Liver (tissue), 9 donors: ENCODE measurements around the gene ADRM1. TPM values are rescaled to one million over a fixed set of nuclear protein-coding genes. Genes with fewer than 3 reads are reported as not detected.

Experiments used
- DNase-seq: peaks from one replicate; pipeline ENCODE4 v3.0.0-alpha.2; 2017; ENCODE audit warnings: low spot score
- H3K27ac ChIP-seq, 2 donors: one replicate each; pipeline ENCODE4 v1.7.0; 2013; ENCODE audit warnings: inconsistent platforms in 2 of 2, low read length in 2 of 2, control low read depth in 1 of 2, low read depth in 1 of 2, mild to moderate bottlenecking in 1 of 2
- H3K27me3 ChIP-seq, 4 donors: one replicate each; pipeline versions ENCODE4 v1.6.1 to v1.7.0; 2013; ENCODE audit warnings: low read length in 3 of 4, inconsistent platforms in 1 of 4, mild to moderate bottlenecking in 1 of 4, moderate library complexity in 1 of 4; ENCODE audit not compliant: control insufficient read depth in 4 of 4, insufficient read depth in 4 of 4
- H3K36me3 ChIP-seq, 4 donors: one replicate each; pipeline versions ENCODE4 v1.6.1 to v1.7.0; 2013; ENCODE audit warnings: low read length in 3 of 4, mild to moderate bottlenecking in 3 of 4, low read depth in 1 of 4, moderate library complexity in 1 of 4; ENCODE audit not compliant: control insufficient read depth in 4 of 4, insufficient read depth in 3 of 4
- H3K4me1 ChIP-seq, 4 donors: one replicate each; pipeline versions ENCODE4 v1.6.1 to v1.7.0; 2013; ENCODE audit warnings: low read length in 3 of 4, mild to moderate bottlenecking in 3 of 4, moderate library complexity in 1 of 4; ENCODE audit not compliant: control insufficient read depth in 4 of 4, insufficient read depth in 4 of 4
- H3K4me3 ChIP-seq, 3 donors: one replicate each; pipeline versions ENCODE4 v1.6.1 to v1.7.0; 2013; ENCODE audit warnings: low read length in 3 of 3, control low read depth in 1 of 3, low read depth in 1 of 3, mild to moderate bottlenecking in 1 of 3
- H3K9ac ChIP-seq, 2 donors: one replicate each; pipeline ENCODE4 v1.7.0; 2013; ENCODE audit warnings: low read length in 2 of 2, mild to moderate bottlenecking in 2 of 2, moderate library complexity in 2 of 2, control low read depth in 1 of 2, low read depth in 1 of 2
- H3K9me3 ChIP-seq, 4 donors: one replicate each; pipeline versions ENCODE4 v1.6.1 to v1.7.0; 2013; ENCODE audit warnings: low read length in 3 of 4; ENCODE audit not compliant: control insufficient read depth in 4 of 4
- EGR1 ChIP-seq, 2 donors: IDR thresholded peaks; 2 replicates each; pipeline ENCODE4 v1.6.1; 2016 to 2018; ENCODE audit warnings: antibody characterized with exemption in 2 of 2, low read depth in 2 of 2
- FOXA1 ChIP-seq: IDR thresholded peaks from 2 replicates; pipeline ENCODE4 v1.6.1; 2016; ENCODE audit warnings: antibody characterized with exemption
- FOXA2 ChIP-seq: IDR thresholded peaks from 2 replicates; pipeline ENCODE4 v1.6.1; 2016; ENCODE audit warnings: antibody characterized with exemption
- GABPA ChIP-seq, 2 donors: IDR thresholded peaks in 1 of 2; conservative IDR thresholded peaks in 1 of 2; 2 replicates each; pipeline ENCODE4 v1.6.1; 2016; ENCODE audit warnings: antibody characterized with exemption in 2 of 2, mild to moderate bottlenecking in 1 of 2, moderate library complexity in 1 of 2
- HNF4A ChIP-seq, 2 donors: conservative IDR thresholded peaks; 2 replicates each; pipeline ENCODE4 v1.6.1; 2016; ENCODE audit warnings: antibody characterized with exemption in 2 of 2, mild to moderate bottlenecking in 2 of 2
- HNF4G ChIP-seq: IDR thresholded peaks from 2 replicates; pipeline ENCODE4 v1.6.1; 2016; ENCODE audit warnings: antibody characterized with exemption
- NR2F2 ChIP-seq: IDR thresholded peaks from 2 replicates; pipeline ENCODE4 v1.6.1; 2016; ENCODE audit warnings: antibody characterized with exemption
- RXRA ChIP-seq, 2 donors: IDR thresholded peaks; 2 replicates each; pipeline ENCODE4 v1.6.1; 2017 to 2018; ENCODE audit warnings: antibody characterized with exemption in 2 of 2, mild to moderate bottlenecking in 1 of 2
- SP1 ChIP-seq: IDR thresholded peaks from 2 replicates; pipeline ENCODE4 v1.6.1; 2018; ENCODE audit warnings: antibody characterized with exemption, mild to moderate bottlenecking
- YY1 ChIP-seq: IDR thresholded peaks from 2 replicates; pipeline ENCODE4 v1.6.1; 2016; ENCODE audit warnings: antibody characterized with exemption, mild to moderate bottlenecking
- WGBS: extraction: QIAGEN DNeasy Blood & Tissue Kit; methylation state at CpG from one replicate; pipeline ENCODE4 v1.1.7; 2013; 5-methylcytosine and 5-hydroxymethylcytosine counted together
- polyA plus RNA-seq, 2 donors: library from polyadenylated mRNA; stranded (reverse) in 1 of 2; unstranded in 1 of 2; fragments of 200-250 nt in 1 of 2; fragments of >200 nt in 1 of 2; fragmentation: Nextera tagmentation in 1 of 2; extraction: Ambion mirVana in 1 of 2; gene quantifications; one replicate each; pipeline versions ENCODE4 v1.2.1 to v1.2.3, GENCODE V29; 2013 to 2015
- total RNA-seq, 2 donors: library from RNA; depleted of rRNA; stranded (reverse); fragments of >200 nt; gene quantifications; one replicate each; pipeline ENCODE4 v1.2.3, GENCODE V29; 2014
- TF ChIP-seq, protein P1 (sequence below): IDR thresholded peaks from 2 replicates; pipeline ENCODE4 v1.6.1; 2016; ENCODE audit warnings: antibody characterized with exemption
- TF ChIP-seq, protein P2 (sequence below): IDR thresholded peaks from 2 replicates; pipeline ENCODE4 v1.6.1; 2016; ENCODE audit warnings: antibody characterized with exemption
- TF ChIP-seq, protein P3 (sequence below): IDR thresholded peaks from 2 replicates; pipeline ENCODE4 v1.6.1; 2016; ENCODE audit warnings: antibody characterized with exemption, mild to moderate bottlenecking
- TF ChIP-seq, protein P4 (sequence below): fragments of 150-350 bp; IDR thresholded peaks from 2 replicates; pipeline ENCODE4 v1.5.1; 2017; ENCODE audit warnings: improper control_type of control experiment, low read depth, low read length; ENCODE audit not compliant: missing input control
- TF ChIP-seq, protein P5 (sequence below): IDR thresholded peaks from 2 replicates; pipeline ENCODE4 v1.6.1; 2016; ENCODE audit warnings: antibody characterized with exemption
- donor health status: healthy.
- donor health status: healthy.
- donor health status: healthy.
- donor health status: healthy.
- donor health status: healthy.

Gene ADRM1
- total and polyA plus RNA-seq, 4 donors = 45.3 to 91.0 (median 77.3) TPM

DNA sequence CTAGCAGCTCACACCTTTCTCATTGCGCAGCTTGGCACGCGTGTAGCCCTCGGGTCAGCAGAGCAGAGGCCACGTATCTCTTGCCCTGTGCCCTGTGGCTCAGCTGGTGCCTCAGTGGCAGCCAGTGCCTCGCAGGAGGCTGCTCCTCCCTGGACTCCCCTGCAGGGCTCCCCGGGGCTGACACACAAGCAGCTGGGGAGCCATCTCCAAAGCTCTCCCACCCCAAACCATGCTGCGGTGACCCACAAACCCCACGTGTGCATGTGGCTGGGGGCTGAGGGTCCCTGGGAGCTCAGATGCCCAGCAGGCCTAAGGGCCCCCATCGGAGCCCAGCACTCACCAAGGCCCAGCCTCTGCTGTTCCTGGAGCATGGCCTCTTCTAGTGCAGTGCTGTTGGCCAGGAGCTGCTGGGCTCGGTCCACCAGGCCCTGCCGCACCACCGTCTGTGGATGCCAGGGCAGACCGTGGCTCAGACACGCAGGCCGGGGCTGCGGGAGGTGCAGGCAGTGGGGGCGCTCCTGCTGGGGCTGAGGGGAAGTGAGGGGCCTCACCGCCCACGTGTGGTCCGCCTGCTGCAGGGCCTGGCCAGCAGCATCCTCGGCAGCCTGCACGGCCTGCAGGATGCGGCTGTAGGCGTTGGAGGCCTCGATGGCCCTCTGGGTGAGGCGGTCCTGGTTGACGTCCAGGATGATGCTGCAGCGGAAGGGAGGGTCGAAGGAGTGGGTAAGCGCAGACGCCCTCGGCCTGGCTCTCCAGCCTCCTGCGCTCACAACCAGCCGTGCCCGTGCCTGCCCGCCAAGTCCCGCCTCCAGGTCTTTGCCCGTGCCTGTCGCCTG lies 13.8 kb downstream of the ADRM1 start:
- no peak overlapping the region for H3K4me3 ChIP-seq
- TF ChIP-seq RXRA (IDR thresholded peaks at IDR 0.05) (no peak), SP1 (no peak), GABPA (IDR thresholded peaks at IDR 0.05 in 1 of 2, conservative IDR thresholded peaks at IDR 0.05 in 1 of 2) (no peak), YY1 (no peak), FOXA2 (no peak), HNF4G (no peak)
- TF ChIP-seq, protein P1, sequence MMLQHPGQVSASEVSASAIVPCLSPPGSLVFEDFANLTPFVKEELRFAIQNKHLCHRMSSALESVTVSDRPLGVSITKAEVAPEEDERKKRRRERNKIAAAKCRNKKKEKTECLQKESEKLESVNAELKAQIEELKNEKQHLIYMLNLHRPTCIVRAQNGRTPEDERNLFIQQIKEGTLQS = no peak
- TF ChIP-seq, protein P2, sequence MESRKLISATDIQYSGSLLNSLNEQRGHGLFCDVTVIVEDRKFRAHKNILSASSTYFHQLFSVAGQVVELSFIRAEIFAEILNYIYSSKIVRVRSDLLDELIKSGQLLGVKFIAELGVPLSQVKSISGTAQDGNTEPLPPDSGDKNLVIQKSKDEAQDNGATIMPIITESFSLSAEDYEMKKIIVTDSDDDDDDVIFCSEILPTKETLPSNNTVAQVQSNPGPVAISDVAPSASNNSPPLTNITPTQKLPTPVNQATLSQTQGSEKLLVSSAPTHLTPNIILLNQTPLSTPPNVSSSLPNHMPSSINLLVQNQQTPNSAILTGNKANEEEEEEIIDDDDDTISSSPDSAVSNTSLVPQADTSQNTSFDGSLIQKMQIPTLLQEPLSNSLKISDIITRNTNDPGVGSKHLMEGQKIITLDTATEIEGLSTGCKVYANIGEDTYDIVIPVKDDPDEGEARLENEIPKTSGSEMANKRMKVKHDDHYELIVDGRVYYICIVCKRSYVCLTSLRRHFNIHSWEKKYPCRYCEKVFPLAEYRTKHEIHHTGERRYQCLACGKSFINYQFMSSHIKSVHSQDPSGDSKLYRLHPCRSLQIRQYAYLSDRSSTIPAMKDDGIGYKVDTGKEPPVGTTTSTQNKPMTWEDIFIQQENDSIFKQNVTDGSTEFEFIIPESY = no peak
- TF ChIP-seq, protein P3, sequence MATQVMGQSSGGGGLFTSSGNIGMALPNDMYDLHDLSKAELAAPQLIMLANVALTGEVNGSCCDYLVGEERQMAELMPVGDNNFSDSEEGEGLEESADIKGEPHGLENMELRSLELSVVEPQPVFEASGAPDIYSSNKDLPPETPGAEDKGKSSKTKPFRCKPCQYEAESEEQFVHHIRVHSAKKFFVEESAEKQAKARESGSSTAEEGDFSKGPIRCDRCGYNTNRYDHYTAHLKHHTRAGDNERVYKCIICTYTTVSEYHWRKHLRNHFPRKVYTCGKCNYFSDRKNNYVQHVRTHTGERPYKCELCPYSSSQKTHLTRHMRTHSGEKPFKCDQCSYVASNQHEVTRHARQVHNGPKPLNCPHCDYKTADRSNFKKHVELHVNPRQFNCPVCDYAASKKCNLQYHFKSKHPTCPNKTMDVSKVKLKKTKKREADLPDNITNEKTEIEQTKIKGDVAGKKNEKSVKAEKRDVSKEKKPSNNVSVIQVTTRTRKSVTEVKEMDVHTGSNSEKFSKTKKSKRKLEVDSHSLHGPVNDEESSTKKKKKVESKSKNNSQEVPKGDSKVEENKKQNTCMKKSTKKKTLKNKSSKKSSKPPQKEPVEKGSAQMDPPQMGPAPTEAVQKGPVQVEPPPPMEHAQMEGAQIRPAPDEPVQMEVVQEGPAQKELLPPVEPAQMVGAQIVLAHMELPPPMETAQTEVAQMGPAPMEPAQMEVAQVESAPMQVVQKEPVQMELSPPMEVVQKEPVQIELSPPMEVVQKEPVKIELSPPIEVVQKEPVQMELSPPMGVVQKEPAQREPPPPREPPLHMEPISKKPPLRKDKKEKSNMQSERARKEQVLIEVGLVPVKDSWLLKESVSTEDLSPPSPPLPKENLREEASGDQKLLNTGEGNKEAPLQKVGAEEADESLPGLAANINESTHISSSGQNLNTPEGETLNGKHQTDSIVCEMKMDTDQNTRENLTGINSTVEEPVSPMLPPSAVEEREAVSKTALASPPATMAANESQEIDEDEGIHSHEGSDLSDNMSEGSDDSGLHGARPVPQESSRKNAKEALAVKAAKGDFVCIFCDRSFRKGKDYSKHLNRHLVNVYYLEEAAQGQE = no peak
- TF ChIP-seq, protein P4, sequence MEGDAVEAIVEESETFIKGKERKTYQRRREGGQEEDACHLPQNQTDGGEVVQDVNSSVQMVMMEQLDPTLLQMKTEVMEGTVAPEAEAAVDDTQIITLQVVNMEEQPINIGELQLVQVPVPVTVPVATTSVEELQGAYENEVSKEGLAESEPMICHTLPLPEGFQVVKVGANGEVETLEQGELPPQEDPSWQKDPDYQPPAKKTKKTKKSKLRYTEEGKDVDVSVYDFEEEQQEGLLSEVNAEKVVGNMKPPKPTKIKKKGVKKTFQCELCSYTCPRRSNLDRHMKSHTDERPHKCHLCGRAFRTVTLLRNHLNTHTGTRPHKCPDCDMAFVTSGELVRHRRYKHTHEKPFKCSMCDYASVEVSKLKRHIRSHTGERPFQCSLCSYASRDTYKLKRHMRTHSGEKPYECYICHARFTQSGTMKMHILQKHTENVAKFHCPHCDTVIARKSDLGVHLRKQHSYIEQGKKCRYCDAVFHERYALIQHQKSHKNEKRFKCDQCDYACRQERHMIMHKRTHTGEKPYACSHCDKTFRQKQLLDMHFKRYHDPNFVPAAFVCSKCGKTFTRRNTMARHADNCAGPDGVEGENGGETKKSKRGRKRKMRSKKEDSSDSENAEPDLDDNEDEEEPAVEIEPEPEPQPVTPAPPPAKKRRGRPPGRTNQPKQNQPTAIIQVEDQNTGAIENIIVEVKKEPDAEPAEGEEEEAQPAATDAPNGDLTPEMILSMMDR = no peak
- no peak for DNase-seq
- no peaks in the 10 kb centered on the region for H3K9me3 ChIP-seq
- H3K27me3 ChIP-seq = no peaks in the 10 kb centered on the region
- peaks cover 0 to 7% (median 2%) of the 10 kb centered on the region in 4 donors for H3K4me1 ChIP-seq
- WGBS = 92% methylated on average over 40 of the region's 40 CpGs
- H3K9ac ChIP-seq = no peak overlapping the region
- no peak overlapping the region for H3K27ac ChIP-seq
- peaks cover 6 to 55% (median 11%) of the 10 kb centered on the region in 4 donors for H3K36me3 ChIP-seq

DNA sequence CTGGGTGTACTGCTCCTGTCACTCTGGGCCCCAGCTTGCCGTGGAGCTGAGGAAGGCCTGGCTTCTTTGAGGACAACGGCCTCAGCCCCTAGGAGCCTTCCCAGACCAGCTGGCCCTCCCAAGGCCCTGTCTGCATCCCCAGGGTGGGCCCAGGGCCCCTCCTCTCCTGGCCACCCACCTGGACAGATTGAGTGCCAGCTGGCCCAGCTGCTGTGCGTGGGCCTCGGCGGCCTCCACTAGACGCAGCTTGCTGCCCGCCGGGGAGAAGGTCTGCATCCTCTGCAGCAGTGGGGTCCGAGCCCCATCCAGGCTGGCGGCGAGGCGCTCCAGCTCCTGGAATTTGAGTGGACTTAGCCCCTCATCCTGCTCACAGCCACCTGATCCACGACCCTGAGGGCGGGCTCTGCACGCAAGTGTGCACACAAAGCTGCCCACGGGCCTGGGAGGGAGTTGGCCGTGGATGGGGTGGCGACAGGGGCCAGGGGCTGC lies 14.4 kb downstream of the ADRM1 start:
- WGBS = 90% methylated on average over 18 of the region's 18 CpGs
- H3K9ac ChIP-seq = no peak overlapping the region
- H3K36me3 ChIP-seq = peaks cover 6 to 50% (median 12%) of the 10 kb centered on the region in 4 donors
- H3K4me1 ChIP-seq = peaks cover 0 to 9% (median 2%) of the 10 kb centered on the region in 4 donors
- no peak overlapping the region for H3K27ac ChIP-seq
- H3K9me3 ChIP-seq = no peaks in the 10 kb centered on the region
- no peak for DNase-seq
- H3K27me3 ChIP-seq = no peaks in the 10 kb centered on the region
- H3K4me3 ChIP-seq = no peak overlapping the region
- TF ChIP-seq SP1 (no peak), FOXA1 (no peak), HNF4A (conservative IDR thresholded peaks at IDR 0.05) (no peak), HNF4G (no peak), RXRA (IDR thresholded peaks at IDR 0.05) (no peak), NR2F2 (no peak), YY1 (no peak), EGR1 (IDR thresholded peaks at IDR 0.05; ENCODE audit: low read depth in 2 of 2) (no peak)
- TF ChIP-seq, protein P3 = no peak
- TF ChIP-seq, protein P4 = no peak
- TF ChIP-seq, protein P5, sequence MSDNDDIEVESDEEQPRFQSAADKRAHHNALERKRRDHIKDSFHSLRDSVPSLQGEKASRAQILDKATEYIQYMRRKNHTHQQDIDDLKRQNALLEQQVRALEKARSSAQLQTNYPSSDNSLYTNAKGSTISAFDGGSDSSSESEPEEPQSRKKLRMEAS = no peak
- TF ChIP-seq, protein P1 = no peak
